SK-N-SH (cell line): Measurements from ENCODE around the gene ACP5. TPM values are rescaled to one million over a fixed set of nuclear protein-coding genes. Genes with fewer than 3 reads are reported as not detected.

ENCODE experiments used
- CTCF ChIA-PET: fragments of 300-600, 350-600 bp; formaldehyde crosslinking; extraction: SDS; loops from one replicate; lab custom pipeline; 2021; lab: Yijun Ruan, JAX
- POLR2A ChIA-PET: fragments of 350-600 bp; sonication (Branson Sonifier 250); formaldehyde crosslinking; extraction: SDS; loops from one replicate; lab custom pipeline; 2020; ENCODE audit warnings: antibody characterized with exemption, inconsistent platforms; lab: Yijun Ruan, JAX
- DNase-seq: peaks from one replicate; pipeline ENCODE4 v3.0.0; 2012
- H2AFZ ChIP-seq: fragments of 200-600 bp; sonication (generic); 2 replicates; pipeline ENCODE4 v1.8.1; 2016; ENCODE audit warnings: antibody characterized with exemption, mild to moderate bottlenecking, low read depth
- H3F3A ChIP-seq: fragments of 200-600 bp; sonication (generic); replicated peaks from 2 replicates; pipeline ENCODE3; 2016; ENCODE audit warnings: antibody characterized with exemption, mild to moderate bottlenecking; ENCODE audit not compliant: insufficient read depth
- H3K27ac ChIP-seq, 2 experiments: fragments of 200-500 bp in 1 of 2; fragments of 200-600 bp in 1 of 2; sonication (Bioruptor generic) in 1 of 2; sonication (generic), shearing (Covaris generic) in 1 of 2; 2 replicates each; pipeline versions ENCODE4 v1.5.1 to v1.6.1; 2014 to 2016; ENCODE audit warnings: low read depth in 2 of 2, inconsistent platforms in 1 of 2, low read length in 1 of 2, mild to moderate bottlenecking in 1 of 2, mixed read lengths in 1 of 2
- H3K27me3 ChIP-seq: fragments of 200-600 bp; sonication (generic), shearing (Covaris generic); 2 replicates; pipeline ENCODE4 v1.6.1; 2016; ENCODE audit warnings: mixed run types; ENCODE audit not compliant: insufficient read depth
- H3K36me3 ChIP-seq, 2 experiments: fragments of 200-500 bp in 1 of 2; fragments of 200-600 bp in 1 of 2; sonication (Bioruptor generic) in 1 of 2; sonication (generic) in 1 of 2; replicated peaks in 1 of 2; 2 replicates each; pipeline versions ENCODE3 to v1.5.1; 2014 to 2016; ENCODE audit warnings: low read length in 1 of 2, mild to moderate bottlenecking in 1 of 2; ENCODE audit not compliant: insufficient read depth in 2 of 2, control insufficient read depth in 1 of 2
- H3K4me1 ChIP-seq, 2 experiments: fragments of 200-500 bp in 1 of 2; fragments of 200-600 bp in 1 of 2; sonication (Bioruptor generic) in 1 of 2; sonication (generic), shearing (Covaris generic) in 1 of 2; 2 replicates each; pipeline versions ENCODE4 v1.5.1 to v1.6.1; 2014 to 2016; ENCODE audit warnings: low read depth in 1 of 2, low read length in 1 of 2, mixed run types in 1 of 2; ENCODE audit not compliant: insufficient read depth in 2 of 2, control insufficient read depth in 1 of 2
- H3K4me2 ChIP-seq: fragments of 200-600 bp; sonication (generic), shearing (Covaris generic); 2 replicates; pipeline ENCODE4 v1.6.1; 2017; ENCODE audit warnings: mixed run types
- H3K4me3 ChIP-seq, 2 experiments: fragments of 200-500 bp in 1 of 2; fragments of 200-600 bp in 1 of 2; sonication (Bioruptor generic) in 1 of 2; sonication (generic), shearing (Covaris generic) in 1 of 2; 2 replicates each; pipeline versions ENCODE4 v1.5.1 to v1.8.1; 2014 to 2016; ENCODE audit warnings: low read depth in 2 of 2, inconsistent platforms in 1 of 2, low read length in 1 of 2, mild to moderate bottlenecking in 1 of 2, mixed read lengths in 1 of 2, moderate library complexity in 1 of 2
- H3K79me2 ChIP-seq: fragments of 200-600 bp; sonication (generic); 2 replicates; pipeline ENCODE4 v1.8.1; 2017; ENCODE audit warnings: mild to moderate bottlenecking; ENCODE audit not compliant: insufficient read depth
- H3K9ac ChIP-seq: fragments of 200-600 bp; sonication (generic); 2 replicates; pipeline ENCODE4 v1.6.1; 2017; ENCODE audit warnings: mixed run types
- H3K9me2 ChIP-seq: fragments of 200-600 bp; sonication (generic); 2 replicates; pipeline ENCODE4 v1.6.1; 2017; ENCODE audit warnings: mixed run types
- H3K9me3 ChIP-seq: fragments of 200-600 bp; sonication (generic); 2 replicates; pipeline ENCODE4 v1.6.1; 2017; ENCODE audit warnings: mixed run types, mild to moderate bottlenecking, moderate library complexity
- H4K20me1 ChIP-seq: fragments of 200-600 bp; sonication (generic); 2 replicates; pipeline ENCODE4 v1.6.1; 2017; ENCODE audit warnings: mild to moderate bottlenecking, mixed run types; ENCODE audit not compliant: insufficient read depth
- CHD2 ChIP-seq: fragments of 150-350 bp; IDR thresholded peaks from 2 replicates; pipeline ENCODE4 v1.6.1; 2018; ENCODE audit warnings: low read length; ENCODE audit not compliant: partially characterized antibody
- CTCF ChIP-seq: fragments of 200-600 bp; sonication (generic); IDR thresholded peaks from 2 replicates; pipeline ENCODE4 v1.6.1; 2017; ENCODE audit warnings: antibody characterized with exemption, mild to moderate bottlenecking, moderate library complexity
- ELF1 ChIP-seq: IDR thresholded peaks from 2 replicates; pipeline ENCODE4 v1.4.0; 2012
- EP300 ChIP-seq, 2 experiments: IDR thresholded peaks; 2 replicates each; pipeline versions ENCODE4 v1.4.0 to v1.6.1; 2012; ENCODE audit warnings: borderline replicate concordance in 1 of 2, low read depth in 1 of 2, low read length in 1 of 2
- GABPA ChIP-seq: IDR thresholded peaks from 2 replicates; pipeline ENCODE4 v1.4.0; 2012; ENCODE audit warnings: low read depth, mild to moderate bottlenecking
- GATA2 ChIP-seq: sonication (generic); formaldehyde crosslinking; IDR thresholded peaks from 2 replicates; pipeline ENCODE4 v1.5.0; 2020; ENCODE audit warnings: mild to moderate bottlenecking, missing genetic modification reagents
- IRF3 ChIP-seq: fragments of 150-350 bp; IDR thresholded peaks from 2 replicates; pipeline ENCODE4 v1.6.1; 2016; ENCODE audit warnings: mild to moderate bottlenecking, low read depth, low read length
- JUND ChIP-seq: IDR thresholded peaks from 2 replicates; pipeline ENCODE4 v1.4.0; 2012
- NRF1 ChIP-seq: IDR thresholded peaks from 2 replicates; pipeline ENCODE4 v1.6.1; 2012; ENCODE audit warnings: low read depth, mild to moderate bottlenecking, low read length
- POLR2AphosphoS5 ChIP-seq: IDR thresholded peaks from 2 replicates; pipeline ENCODE4 v1.6.1; 2012; ENCODE audit warnings: low read depth, low read length
- RAD21 ChIP-seq: IDR thresholded peaks from 2 replicates; pipeline ENCODE4 v1.6.1; 2012; ENCODE audit warnings: mild to moderate bottlenecking, low read length
- RCOR1 ChIP-seq: fragments of 150-350 bp; IDR thresholded peaks from 2 replicates; pipeline ENCODE4 v1.6.1; 2017; ENCODE audit warnings: antibody characterized with exemption, low read length
- REST ChIP-seq: IDR thresholded peaks from 2 replicates; pipeline ENCODE4 v1.6.1; 2012; ENCODE audit warnings: mild to moderate bottlenecking, low read depth, low read length, moderate library complexity
- RFX5 ChIP-seq: IDR thresholded peaks from 2 replicates; pipeline ENCODE4 v1.6.1; 2012; ENCODE audit warnings: mild to moderate bottlenecking, improper control_type of control experiment, low read length
- SIN3A ChIP-seq: IDR thresholded peaks from 2 replicates; pipeline ENCODE4 v1.6.1; 2012; ENCODE audit warnings: low read depth, mild to moderate bottlenecking, low read length, moderate library complexity, borderline replicate concordance
- TAF1 ChIP-seq: IDR thresholded peaks from 2 replicates; pipeline ENCODE4 v1.6.1; 2012; ENCODE audit warnings: low read depth, mild to moderate bottlenecking, low read length, moderate library complexity, borderline replicate concordance
- YY1 ChIP-seq: IDR thresholded peaks from 2 replicates; pipeline ENCODE4 v1.4.0; 2012; ENCODE audit warnings: low read depth, mild to moderate bottlenecking
- WGBS: methylation state at CpG from one replicate; pipeline ENCODE4 v1.1.6; 2017; ENCODE audit warnings: low lambda C conversion rate; 5-methylcytosine and 5-hydroxymethylcytosine counted together
- polyA plus RNA-seq, 3 experiments: library from polyadenylated mRNA; depleted of rRNA; stranded (reverse); fragments of >200 nt; gene quantifications; 2 replicates each; pipeline ENCODE4 v1.2.3, GENCODE V29; 2012
- TF ChIP-seq, protein P1 (sequence below): IDR thresholded peaks from 2 replicates; pipeline ENCODE4 v1.4.0; 2012; ENCODE audit warnings: low read depth, borderline replicate concordance

ACP5 gene
- polyA plus RNA-seq, 1 of the 3 experiments (the other 2 are of a cell fraction), result 0.87 TPM

DNA sequence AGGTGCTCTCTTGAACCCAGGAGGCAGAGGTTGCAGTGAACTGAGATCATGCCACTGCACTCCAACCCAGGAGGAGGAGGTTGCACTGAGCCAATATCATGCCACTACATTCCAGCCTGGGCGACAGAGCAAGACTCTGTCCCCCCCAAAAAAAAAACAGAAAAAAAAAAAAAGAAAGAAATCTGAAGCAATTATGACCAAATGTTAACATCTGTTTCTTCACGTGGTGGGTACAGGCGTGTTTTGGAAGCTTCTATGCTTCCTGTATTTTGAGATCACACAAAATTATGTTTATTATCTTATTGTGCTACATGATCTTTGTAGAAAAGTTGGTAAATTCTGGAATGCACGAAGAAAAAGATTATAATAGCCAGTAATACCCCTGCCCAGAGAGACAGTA, 2.7 kb upstream of the ACP5 start:
- no peaks in the 10 kb centered on the region; a peak in 1 of 4 replicates for H3K4me1 ChIP-seq
- DNase-seq, result no peak
- TF ChIP-seq RAD21, result no peak
- no peak for TF ChIP-seq SIN3A
- no peaks in the 10 kb centered on the region for H3F3A ChIP-seq
- H3K4me2 ChIP-seq, result no peak overlapping the region
- no peak overlapping the region for H3K27ac ChIP-seq
- no peaks in the 10 kb centered on the region for H3K27me3 ChIP-seq
- no peaks in the 10 kb centered on the region for H3K36me3 ChIP-seq
- WGBS, result 51% methylated on average over 4 of the region's 4 CpGs
- no peak overlapping the region for H2AFZ ChIP-seq
- H3K79me2 ChIP-seq, result no peaks in the 10 kb centered on the region
- POLR2A ChIA-PET, result no interaction called here
- no peak overlapping the region for H3K4me3 ChIP-seq
- H4K20me1 ChIP-seq, result no peaks in the 10 kb centered on the region
- H3K9ac ChIP-seq, result no peak overlapping the region
- CTCF ChIA-PET, result interaction anchor here (1.2 kb wide), 1 partner anchor 29 kb away, joined by 3 read pairs; no protein-coding TSS in a partner anchor
- H3K9me2 ChIP-seq, result no peaks in the 10 kb centered on the region
- no peaks in the 10 kb centered on the region for H3K9me3 ChIP-seq

DNA sequence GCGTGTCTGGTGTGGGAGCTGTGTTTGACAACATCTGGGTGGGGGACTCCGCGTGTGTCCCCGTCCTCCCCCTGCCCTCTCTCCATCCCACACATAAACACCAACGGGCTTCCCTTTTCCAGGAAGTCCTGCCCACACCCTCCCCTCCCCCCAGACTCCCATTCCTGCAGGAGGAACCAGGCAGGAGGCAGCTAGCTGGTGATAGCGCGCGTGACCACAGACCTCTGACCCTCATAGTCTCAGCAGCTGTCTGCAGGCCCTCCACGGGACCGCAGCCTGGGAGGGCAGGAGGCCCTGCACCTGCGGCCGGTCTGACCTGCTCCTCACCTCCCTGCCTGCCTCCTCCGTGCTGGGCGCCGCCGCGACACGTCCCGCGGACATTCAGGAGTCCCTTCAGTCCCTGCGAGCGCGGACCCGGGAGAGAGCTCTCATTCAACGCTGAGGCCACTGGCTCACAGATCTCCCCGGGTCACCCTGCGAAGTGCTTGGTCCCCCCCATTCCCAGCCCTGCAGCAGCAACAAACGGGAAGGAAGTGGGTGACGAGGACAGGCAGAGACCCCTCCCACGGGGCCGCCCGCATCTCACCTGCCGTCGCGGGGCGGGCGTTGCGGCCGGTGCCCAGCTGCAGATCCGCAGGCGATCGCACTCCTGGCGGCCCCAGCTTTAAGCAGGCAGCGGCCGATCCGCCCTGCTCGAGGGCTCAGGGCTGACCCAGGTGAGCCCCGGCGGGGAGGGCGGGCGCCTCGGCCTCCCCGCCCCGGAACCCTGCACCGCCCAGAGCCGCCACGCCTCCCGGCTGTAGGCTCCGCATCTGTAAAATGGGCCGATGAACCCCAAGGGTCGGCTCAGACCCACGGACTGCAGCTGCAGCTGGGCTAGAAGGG, 1.1 kb upstream of the ACP5 start:
- no peaks in the 10 kb centered on the region for H4K20me1 ChIP-seq
- POLR2A ChIA-PET, result interaction anchor here (1.2 kb wide), 1 partner anchor 20 kb away, joined by 3 read pairs; the partner anchor contains the start of gene ELOF1
- no peaks in the 10 kb centered on the region for H3K79me2 ChIP-seq
- no peak overlapping the region for H2AFZ ChIP-seq
- H3K4me3 ChIP-seq, result no peak overlapping the region
- H3K9ac ChIP-seq, result no peak overlapping the region
- TF ChIP-seq EP300 (IDR thresholded peaks at IDR 0.05; ENCODE audit: borderline replicate concordance in 1 of 2, low read depth in 1 of 2, low read length in 1 of 2) (no peak), GATA2 (CRISPR knock-in tag) (no peak), TAF1 (no peak), ELF1 (no peak), POLR2AphosphoS5 (no peak), YY1 (no peak), CHD2 (no peak), GABPA (no peak), RCOR1 (no peak), NRF1 (no peak), JUND (no peak), IRF3 (no peak), RFX5 (no peak), CTCF (no peak), REST (no peak), RAD21 (no peak)
- TF ChIP-seq, protein P1, sequence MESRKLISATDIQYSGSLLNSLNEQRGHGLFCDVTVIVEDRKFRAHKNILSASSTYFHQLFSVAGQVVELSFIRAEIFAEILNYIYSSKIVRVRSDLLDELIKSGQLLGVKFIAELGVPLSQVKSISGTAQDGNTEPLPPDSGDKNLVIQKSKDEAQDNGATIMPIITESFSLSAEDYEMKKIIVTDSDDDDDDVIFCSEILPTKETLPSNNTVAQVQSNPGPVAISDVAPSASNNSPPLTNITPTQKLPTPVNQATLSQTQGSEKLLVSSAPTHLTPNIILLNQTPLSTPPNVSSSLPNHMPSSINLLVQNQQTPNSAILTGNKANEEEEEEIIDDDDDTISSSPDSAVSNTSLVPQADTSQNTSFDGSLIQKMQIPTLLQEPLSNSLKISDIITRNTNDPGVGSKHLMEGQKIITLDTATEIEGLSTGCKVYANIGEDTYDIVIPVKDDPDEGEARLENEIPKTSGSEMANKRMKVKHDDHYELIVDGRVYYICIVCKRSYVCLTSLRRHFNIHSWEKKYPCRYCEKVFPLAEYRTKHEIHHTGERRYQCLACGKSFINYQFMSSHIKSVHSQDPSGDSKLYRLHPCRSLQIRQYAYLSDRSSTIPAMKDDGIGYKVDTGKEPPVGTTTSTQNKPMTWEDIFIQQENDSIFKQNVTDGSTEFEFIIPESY, result no peak
- peak; percentile 43 for DNase-seq
- no peak overlapping the region for H3K27ac ChIP-seq
- H3K27me3 ChIP-seq, result no peaks in the 10 kb centered on the region
- H3K9me2 ChIP-seq, result no peaks in the 10 kb centered on the region
- 84% methylated on average over 32 of the region's 62 CpGs for WGBS
- no peaks in the 10 kb centered on the region for H3K9me3 ChIP-seq
- CTCF ChIA-PET, result interaction anchor here (1.0 kb wide), 2 partner anchors 42 to 83 kb away, joined by 3 to 4 read pairs; no protein-coding TSS in a partner anchor
- no peaks in the 10 kb centered on the region for H3K36me3 ChIP-seq
- H3F3A ChIP-seq, result no peaks in the 10 kb centered on the region
- H3K4me1 ChIP-seq, result no peaks in the 10 kb centered on the region; a peak in 1 of 4 replicates
- no peak overlapping the region for H3K4me2 ChIP-seq
